NB4 (cell line): ENCODE data around the gene NR6A1.

Experiments
- CTCF ChIP-seq: IDR thresholded peaks from one replicate; pipeline ENCODE4 v1.5.1; 2012; ENCODE audit warnings: low read depth, low read length
- MAX ChIP-seq: IDR thresholded peaks from 2 replicates; pipeline ENCODE4 v1.6.1; 2011; ENCODE audit warnings: low read depth, low read length
- POLR2A ChIP-seq: IDR thresholded peaks from 2 replicates; pipeline ENCODE4 v1.6.1; 2011; ENCODE audit warnings: mild to moderate bottlenecking; ENCODE audit not compliant: insufficient read length; ENCODE audit errors: extremely low read depth

DNA sequence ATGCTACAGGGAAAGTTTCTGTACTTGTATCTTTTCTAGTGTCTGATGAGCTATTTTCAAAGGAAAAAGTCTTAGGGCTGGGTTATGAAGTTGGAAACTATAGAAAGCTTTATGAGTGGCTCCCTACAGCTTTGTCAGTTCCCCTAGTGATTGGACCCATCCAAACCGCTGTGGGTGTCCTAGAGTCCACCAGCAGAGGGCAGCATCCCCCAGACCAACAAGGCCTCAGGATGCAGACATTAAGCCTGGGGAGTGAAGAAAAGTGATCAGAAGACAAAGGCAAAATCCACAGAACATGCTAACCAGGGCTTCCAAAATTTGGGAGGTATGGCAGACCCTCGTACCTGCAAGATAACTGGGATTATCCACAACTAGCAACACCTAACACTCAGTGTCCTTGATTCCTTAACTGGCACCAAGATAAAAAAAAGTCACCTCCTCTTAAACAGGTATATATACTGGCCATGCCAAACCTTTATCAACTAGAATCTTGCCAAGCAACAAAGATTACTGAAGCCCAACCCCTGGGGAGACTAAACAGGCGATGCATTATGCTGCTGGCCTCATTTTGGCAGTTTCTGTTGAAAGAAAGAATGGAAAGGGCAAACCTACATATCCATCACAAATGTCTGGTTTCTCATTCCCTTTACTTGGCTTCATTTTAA, 153.5 kb downstream of the NR6A1 start:
- TF ChIP-seq CTCF (peak; percentile 91), MAX (no peak), POLR2A (no peak)
